HCT116 (cell line): ENCODE data around the gene ZNF398. TPM values are rescaled to one million over a fixed set of nuclear protein-coding genes. Genes with fewer than 3 reads are reported as not detected.

Experiments
- ATAC-seq: fragments of 200-7000 bp; cut with Tn5 transposase; 2 replicates; pipeline ENCODE4 v1.9.1; 2020; ENCODE audit warnings: mild to moderate bottlenecking, moderate library complexity
- BruUV-seq: library from RNA; stranded (reverse); fragments of 400-500 nt; replicated peaks from 2 replicates; lab custom pipeline; 2021; lab: Mats Ljungman, UMichigan
- CTCF ChIA-PET: fragments of 300-600 bp; sonication (Branson Sonifier 250); formaldehyde crosslinking; loops from one replicate; lab custom pipeline; 2021; ENCODE audit warnings: antibody characterized with exemption; lab: Charles Lee
- POLR2A ChIA-PET: fragments of 300-600, 350-600 bp; sonication (Branson Sonifier 250); formaldehyde crosslinking; loops from one replicate; lab custom pipeline; 2021; ENCODE audit warnings: antibody characterized with exemption; lab: Charles Lee
- RAD21 ChIA-PET, 2 experiments: fragments of 300-600 bp; sonication (Branson Sonifier 250); formaldehyde crosslinking; loops; one replicate each; lab custom pipeline; 2023; ENCODE audit warnings: low total read pairs in 2 of 2; ENCODE audit not compliant: uncharacterized antibody in 2 of 2, unreplicated experiment in 2 of 2, low non-redundant PET in 1 of 2; lab: Charles Lee
- DNase-seq: peaks from one replicate; pipeline ENCODE4 v3.0.0-alpha.2; 2010; ENCODE audit warnings: low read depth, low spot score
- H2AFZ ChIP-seq: fragments of 200-600 bp; shearing (Covaris generic), sonication (generic); 2 replicates; pipeline ENCODE4 v1.6.1; 2017; ENCODE audit warnings: low read depth, mixed run types, mixed read lengths, antibody characterized with exemption, low read length; ENCODE audit not compliant: poor library complexity, severe bottlenecking
- H3K27ac ChIP-seq: 2 replicates; pipeline ENCODE4 v1.5.1; 2012; ENCODE audit warnings: low read depth, low read length
- H3K27me3 ChIP-seq: fragments of 200-600 bp; sonication (generic); 2 replicates; pipeline ENCODE4 v1.6.1; 2016; ENCODE audit warnings: mixed run types, low read length, mixed read lengths; ENCODE audit not compliant: insufficient read depth
- H3K36me3 ChIP-seq, 2 experiments: fragments of 200-500 bp in 1 of 2; fragments of 200-600 bp in 1 of 2; sonication (Bioruptor generic) in 1 of 2; sonication (generic) in 1 of 2; 2 replicates each; pipeline versions ENCODE4 v1.5.1 to v1.6.1; 2014 to 2016; ENCODE audit warnings: low read length in 2 of 2, inconsistent platforms in 1 of 2, mixed read lengths in 1 of 2, mixed run types in 1 of 2; ENCODE audit not compliant: insufficient read depth in 2 of 2, control insufficient read depth in 1 of 2
- H3K4me1 ChIP-seq, 2 experiments: fragments of 200-600 bp in 1 of 2; sonication (generic) in 1 of 2; 2 replicates each; pipeline versions ENCODE4 v1.5.1 to v1.6.1; 2012 to 2017; ENCODE audit warnings: low read length in 2 of 2, inconsistent platforms in 1 of 2, mild to moderate bottlenecking in 1 of 2, mixed read lengths in 1 of 2, mixed run types in 1 of 2, moderate library complexity in 1 of 2; ENCODE audit not compliant: insufficient read depth in 2 of 2, control insufficient read depth in 1 of 2
- H3K4me2 ChIP-seq: fragments of 200-600 bp; sonication (generic); 2 replicates; pipeline ENCODE4 v1.6.1; 2017; ENCODE audit warnings: mixed run types, low read length, mixed read lengths
- H3K4me3 ChIP-seq, 2 experiments: fragments of 200-600 bp in 1 of 2; sonication (generic) in 1 of 2; replicated peaks in 1 of 2; 2 replicates each; pipeline ENCODE4 v1.5.1; 2011 to 2016; ENCODE audit warnings: low read length in 2 of 2, control low read depth in 1 of 2, low read depth in 1 of 2, mild to moderate bottlenecking in 1 of 2, mixed read lengths in 1 of 2, mixed run types in 1 of 2
- H3K79me2 ChIP-seq: fragments of 200-600 bp; sonication (generic); 2 replicates; pipeline ENCODE4 v1.6.1; 2017; ENCODE audit warnings: mild to moderate bottlenecking, mixed run types, low read length, moderate library complexity, mixed read lengths; ENCODE audit not compliant: insufficient read depth
- H3K9ac ChIP-seq: fragments of 200-600 bp; sonication (generic); 2 replicates; pipeline ENCODE4 v1.6.1; 2016; ENCODE audit warnings: low read length, mixed read lengths
- H3K9me2 ChIP-seq: fragments of 200-600 bp; sonication (generic), shearing (Covaris generic); 2 replicates; pipeline ENCODE4 v1.6.1; 2017; ENCODE audit warnings: mixed run types, mild to moderate bottlenecking, moderate library complexity; ENCODE audit not compliant: insufficient read depth
- H3K9me3 ChIP-seq, 2 experiments: fragments of 200-500 bp in 1 of 2; fragments of 200-600 bp in 1 of 2; sonication (Bioruptor generic) in 1 of 2; sonication (generic) in 1 of 2; 2 replicates each; pipeline ENCODE4 v1.6.1; 2014 to 2017; ENCODE audit warnings: low read length in 2 of 2, mixed read lengths in 2 of 2, inconsistent platforms in 1 of 2, low read depth in 1 of 2, mild to moderate bottlenecking in 1 of 2, mixed run types in 1 of 2, moderate library complexity in 1 of 2; ENCODE audit not compliant: control insufficient read depth in 1 of 2, insufficient read depth in 1 of 2
- H4K20me1 ChIP-seq: fragments of 200-600 bp; sonication (generic), shearing (Covaris generic); 2 replicates; pipeline ENCODE4 v1.6.1; 2017; ENCODE audit warnings: mixed run types, mild to moderate bottlenecking, moderate library complexity; ENCODE audit not compliant: insufficient read depth
- EGR1 ChIP-seq: IDR thresholded peaks from 2 replicates; pipeline ENCODE4 v1.6.1; 2012; ENCODE audit warnings: low read depth
- ELF1 ChIP-seq: IDR thresholded peaks from 2 replicates; pipeline ENCODE4 v1.6.1; 2012; ENCODE audit warnings: low read depth, borderline replicate concordance
- EZH2 ChIP-seq: fragments of 200-600 bp; sonication (generic); IDR thresholded peaks from 2 replicates; pipeline ENCODE4 v1.6.1; 2017; ENCODE audit warnings: antibody characterized with exemption, mixed run types
- EZH2phosphoT487 ChIP-seq: fragments of 200-600 bp; IDR thresholded peaks from 2 replicates; pipeline ENCODE4 v1.6.1; 2018; ENCODE audit warnings: antibody characterized with exemption, borderline replicate concordance
- TCF7L2 ChIP-seq: IDR thresholded peaks from 2 replicates; pipeline ENCODE4 v1.7.0; 2011; ENCODE audit warnings: borderline replicate concordance, inconsistent platforms; ENCODE audit not compliant: insufficient read depth, insufficient read length; ENCODE audit errors: extremely low read depth
- YY1 ChIP-seq: IDR thresholded peaks from 2 replicates; pipeline ENCODE4 v1.6.1; 2011; ENCODE audit warnings: low read length, low read depth, moderate library complexity, mild to moderate bottlenecking; ENCODE audit not compliant: insufficient replicate concordance; ENCODE audit errors: extremely low read depth
- ZFX ChIP-seq: fragments of 450-650 bp; IDR thresholded peaks from 2 replicates; pipeline ENCODE4 v1.6.1; 2017
- intact Hi-C: fragments of 100-400 bp; cut with micrococcal nuclease; formaldehyde crosslinking; loops from 2 replicates; pipeline ENCODE4 v1.10.0; 2022
- total RNA-seq: library from RNA; stranded (reverse); gene quantifications from one replicate; pipeline ENCODE4 v1.2.1, GENCODE V29; 2021; ENCODE audit not compliant: unreplicated experiment
- TF ChIP-seq, protein P1 (sequence below): IDR thresholded peaks from 2 replicates; pipeline ENCODE4 v1.6.1; 2012; ENCODE audit warnings: low read depth
- TF ChIP-seq, protein P2 (sequence below): IDR thresholded peaks from 2 replicates; pipeline ENCODE4 v1.6.1; 2012
- TF ChIP-seq, protein P3 (sequence below): IDR thresholded peaks from 2 replicates; pipeline ENCODE4 v1.6.1; 2011; ENCODE audit warnings: mild to moderate bottlenecking, low read length, moderate library complexity; ENCODE audit not compliant: insufficient replicate concordance; ENCODE audit errors: extremely low read depth
- TF ChIP-seq, protein P4 (sequence below), 3 experiments: fragments of 200-600 bp in 1 of 3; sonication (generic) in 1 of 3; IDR thresholded peaks in 2 of 3; conservative IDR thresholded peaks in 1 of 3; 2 replicates each; pipeline ENCODE4 v1.5.1; 2012 to 2017; ENCODE audit warnings: low read depth in 2 of 3, low read length in 2 of 3, antibody characterized with exemption in 1 of 3, borderline replicate concordance in 1 of 3, control low read depth in 1 of 3, mild to moderate bottlenecking in 1 of 3, mixed read lengths in 1 of 3, mixed run types in 1 of 3, moderate library complexity in 1 of 3; ENCODE audit not compliant: insufficient read depth in 1 of 3

ZNF398 gene
- total RNA-seq, 1 experiment from 2014 or later: 14.1 TPM

DNA sequence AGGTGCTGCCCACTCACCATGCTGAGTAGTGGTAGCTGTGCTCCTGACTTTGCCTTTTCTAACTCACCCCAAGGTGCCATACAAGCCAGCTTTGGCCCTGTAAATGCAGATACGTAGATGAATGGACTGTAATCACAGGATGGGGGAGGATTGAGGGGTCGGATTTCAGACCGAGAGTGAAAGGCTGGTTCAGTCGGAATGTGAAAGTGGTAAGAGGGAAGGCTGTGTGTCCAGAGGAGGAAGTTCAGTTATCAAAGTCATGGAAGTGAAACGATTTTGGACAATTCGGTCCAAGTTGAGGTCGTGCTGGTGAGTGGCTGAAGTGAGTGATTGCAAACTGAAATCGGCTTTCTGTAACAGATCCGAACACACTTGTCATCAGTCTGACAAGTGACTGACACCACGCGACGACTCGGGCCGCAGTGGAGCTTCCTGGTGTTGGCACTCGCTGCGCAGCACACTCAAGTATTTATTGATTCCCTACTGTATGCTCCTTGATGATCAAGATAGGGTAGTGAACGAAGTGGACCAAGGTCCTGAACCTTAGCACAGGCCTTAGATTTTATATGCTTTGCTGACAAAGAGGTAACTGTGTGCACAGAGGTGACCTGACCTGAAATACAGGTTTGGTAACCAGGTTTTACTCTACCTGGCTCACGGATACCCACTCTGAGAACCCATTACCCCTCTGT, 58.6 kb downstream of the ZNF398 start:
- CTCF ChIA-PET: interaction anchor here (1.0 kb wide), 1 partner anchor 11 kb away, joined by 4 read pairs; the partner anchor contains the start of gene ZNF282

More for the DNA sequence above, 58.6 kb downstream of the ZNF398 start:
- no peaks in the 10 kb centered on the region for H3K9me2 ChIP-seq
- no peak overlapping the region for H3K4me2 ChIP-seq
- H3K27ac ChIP-seq: no peak overlapping the region
- no peak overlapping the region for H2AFZ ChIP-seq
- BruUV-seq: no TSS peak
- TF ChIP-seq EZH2phosphoT487 (no peak), EGR1 (no peak), YY1 (no peak), EZH2 (no peak), TCF7L2 (no peak), ELF1 (no peak), ZFX (no peak)
- TF ChIP-seq, protein P1, sequence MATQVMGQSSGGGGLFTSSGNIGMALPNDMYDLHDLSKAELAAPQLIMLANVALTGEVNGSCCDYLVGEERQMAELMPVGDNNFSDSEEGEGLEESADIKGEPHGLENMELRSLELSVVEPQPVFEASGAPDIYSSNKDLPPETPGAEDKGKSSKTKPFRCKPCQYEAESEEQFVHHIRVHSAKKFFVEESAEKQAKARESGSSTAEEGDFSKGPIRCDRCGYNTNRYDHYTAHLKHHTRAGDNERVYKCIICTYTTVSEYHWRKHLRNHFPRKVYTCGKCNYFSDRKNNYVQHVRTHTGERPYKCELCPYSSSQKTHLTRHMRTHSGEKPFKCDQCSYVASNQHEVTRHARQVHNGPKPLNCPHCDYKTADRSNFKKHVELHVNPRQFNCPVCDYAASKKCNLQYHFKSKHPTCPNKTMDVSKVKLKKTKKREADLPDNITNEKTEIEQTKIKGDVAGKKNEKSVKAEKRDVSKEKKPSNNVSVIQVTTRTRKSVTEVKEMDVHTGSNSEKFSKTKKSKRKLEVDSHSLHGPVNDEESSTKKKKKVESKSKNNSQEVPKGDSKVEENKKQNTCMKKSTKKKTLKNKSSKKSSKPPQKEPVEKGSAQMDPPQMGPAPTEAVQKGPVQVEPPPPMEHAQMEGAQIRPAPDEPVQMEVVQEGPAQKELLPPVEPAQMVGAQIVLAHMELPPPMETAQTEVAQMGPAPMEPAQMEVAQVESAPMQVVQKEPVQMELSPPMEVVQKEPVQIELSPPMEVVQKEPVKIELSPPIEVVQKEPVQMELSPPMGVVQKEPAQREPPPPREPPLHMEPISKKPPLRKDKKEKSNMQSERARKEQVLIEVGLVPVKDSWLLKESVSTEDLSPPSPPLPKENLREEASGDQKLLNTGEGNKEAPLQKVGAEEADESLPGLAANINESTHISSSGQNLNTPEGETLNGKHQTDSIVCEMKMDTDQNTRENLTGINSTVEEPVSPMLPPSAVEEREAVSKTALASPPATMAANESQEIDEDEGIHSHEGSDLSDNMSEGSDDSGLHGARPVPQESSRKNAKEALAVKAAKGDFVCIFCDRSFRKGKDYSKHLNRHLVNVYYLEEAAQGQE: no peak
- TF ChIP-seq, protein P2, sequence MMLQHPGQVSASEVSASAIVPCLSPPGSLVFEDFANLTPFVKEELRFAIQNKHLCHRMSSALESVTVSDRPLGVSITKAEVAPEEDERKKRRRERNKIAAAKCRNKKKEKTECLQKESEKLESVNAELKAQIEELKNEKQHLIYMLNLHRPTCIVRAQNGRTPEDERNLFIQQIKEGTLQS: no peak
- TF ChIP-seq, protein P3, sequence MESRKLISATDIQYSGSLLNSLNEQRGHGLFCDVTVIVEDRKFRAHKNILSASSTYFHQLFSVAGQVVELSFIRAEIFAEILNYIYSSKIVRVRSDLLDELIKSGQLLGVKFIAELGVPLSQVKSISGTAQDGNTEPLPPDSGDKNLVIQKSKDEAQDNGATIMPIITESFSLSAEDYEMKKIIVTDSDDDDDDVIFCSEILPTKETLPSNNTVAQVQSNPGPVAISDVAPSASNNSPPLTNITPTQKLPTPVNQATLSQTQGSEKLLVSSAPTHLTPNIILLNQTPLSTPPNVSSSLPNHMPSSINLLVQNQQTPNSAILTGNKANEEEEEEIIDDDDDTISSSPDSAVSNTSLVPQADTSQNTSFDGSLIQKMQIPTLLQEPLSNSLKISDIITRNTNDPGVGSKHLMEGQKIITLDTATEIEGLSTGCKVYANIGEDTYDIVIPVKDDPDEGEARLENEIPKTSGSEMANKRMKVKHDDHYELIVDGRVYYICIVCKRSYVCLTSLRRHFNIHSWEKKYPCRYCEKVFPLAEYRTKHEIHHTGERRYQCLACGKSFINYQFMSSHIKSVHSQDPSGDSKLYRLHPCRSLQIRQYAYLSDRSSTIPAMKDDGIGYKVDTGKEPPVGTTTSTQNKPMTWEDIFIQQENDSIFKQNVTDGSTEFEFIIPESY: no peak
- TF ChIP-seq, protein P4, sequence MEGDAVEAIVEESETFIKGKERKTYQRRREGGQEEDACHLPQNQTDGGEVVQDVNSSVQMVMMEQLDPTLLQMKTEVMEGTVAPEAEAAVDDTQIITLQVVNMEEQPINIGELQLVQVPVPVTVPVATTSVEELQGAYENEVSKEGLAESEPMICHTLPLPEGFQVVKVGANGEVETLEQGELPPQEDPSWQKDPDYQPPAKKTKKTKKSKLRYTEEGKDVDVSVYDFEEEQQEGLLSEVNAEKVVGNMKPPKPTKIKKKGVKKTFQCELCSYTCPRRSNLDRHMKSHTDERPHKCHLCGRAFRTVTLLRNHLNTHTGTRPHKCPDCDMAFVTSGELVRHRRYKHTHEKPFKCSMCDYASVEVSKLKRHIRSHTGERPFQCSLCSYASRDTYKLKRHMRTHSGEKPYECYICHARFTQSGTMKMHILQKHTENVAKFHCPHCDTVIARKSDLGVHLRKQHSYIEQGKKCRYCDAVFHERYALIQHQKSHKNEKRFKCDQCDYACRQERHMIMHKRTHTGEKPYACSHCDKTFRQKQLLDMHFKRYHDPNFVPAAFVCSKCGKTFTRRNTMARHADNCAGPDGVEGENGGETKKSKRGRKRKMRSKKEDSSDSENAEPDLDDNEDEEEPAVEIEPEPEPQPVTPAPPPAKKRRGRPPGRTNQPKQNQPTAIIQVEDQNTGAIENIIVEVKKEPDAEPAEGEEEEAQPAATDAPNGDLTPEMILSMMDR (IDR thresholded peaks at IDR 0.05 in 2 of 3, conservative IDR thresholded peaks at IDR 0.05 in 1 of 3; ENCODE audit: borderline replicate concordance in 1 of 3, insufficient read depth in 1 of 3, low read depth in 2 of 3, low read length in 2 of 3): no peak
- POLR2A ChIA-PET: no interaction called here
- ATAC-seq: no peak
- peaks cover 43% of the 10 kb centered on the region for H3K79me2 ChIP-seq
- H3K9ac ChIP-seq: no peak overlapping the region
- no peak for DNase-seq
- H3K9me3 ChIP-seq: no peaks in the 10 kb centered on the region
- RAD21 ChIA-PET: no interaction called here
- H3K27me3 ChIP-seq: no peaks in the 10 kb centered on the region
- H3K4me1 ChIP-seq: peaks cover 0 to 10% of the 10 kb centered on the region in 2 experiments; a peak in 3 of 4 replicates
- no peak overlapping the region for H3K4me3 ChIP-seq
- peaks cover 34 to 57% of the 10 kb centered on the region in 2 experiments; a peak in 3 of 4 replicates for H3K36me3 ChIP-seq
- H4K20me1 ChIP-seq: no peaks in the 10 kb centered on the region
- intact Hi-C loops: no loop called here
